Measurements from ENCODE around the gene ERV3-1. TPM values are rescaled to one million over a fixed set of nuclear protein-coding genes. Genes with fewer than 3 reads are reported as not detected.
"Not testable (repeated sequence)": the region's sequence is repeated elsewhere in the genome, so short reads cannot be mapped to it uniquely, and the experiment has no call there.

The ERV3-1 gene, protein sequence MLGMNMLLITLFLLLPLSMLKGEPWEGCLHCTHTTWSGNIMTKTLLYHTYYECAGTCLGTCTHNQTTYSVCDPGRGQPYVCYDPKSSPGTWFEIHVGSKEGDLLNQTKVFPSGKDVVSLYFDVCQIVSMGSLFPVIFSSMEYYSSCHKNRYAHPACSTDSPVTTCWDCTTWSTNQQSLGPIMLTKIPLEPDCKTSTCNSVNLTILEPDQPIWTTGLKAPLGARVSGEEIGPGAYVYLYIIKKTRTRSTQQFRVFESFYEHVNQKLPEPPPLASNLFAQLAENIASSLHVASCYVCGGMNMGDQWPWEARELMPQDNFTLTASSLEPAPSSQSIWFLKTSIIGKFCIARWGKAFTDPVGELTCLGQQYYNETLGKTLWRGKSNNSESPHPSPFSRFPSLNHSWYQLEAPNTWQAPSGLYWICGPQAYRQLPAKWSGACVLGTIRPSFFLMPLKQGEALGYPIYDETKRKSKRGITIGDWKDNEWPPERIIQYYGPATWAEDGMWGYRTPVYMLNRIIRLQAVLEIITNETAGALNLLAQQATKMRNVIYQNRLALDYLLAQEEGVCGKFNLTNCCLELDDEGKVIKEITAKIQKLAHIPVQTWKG
- total RNA-seq: 10 to 100 TPM; 11.0 to 34.1 (median 25.1) TPM

DNA sequence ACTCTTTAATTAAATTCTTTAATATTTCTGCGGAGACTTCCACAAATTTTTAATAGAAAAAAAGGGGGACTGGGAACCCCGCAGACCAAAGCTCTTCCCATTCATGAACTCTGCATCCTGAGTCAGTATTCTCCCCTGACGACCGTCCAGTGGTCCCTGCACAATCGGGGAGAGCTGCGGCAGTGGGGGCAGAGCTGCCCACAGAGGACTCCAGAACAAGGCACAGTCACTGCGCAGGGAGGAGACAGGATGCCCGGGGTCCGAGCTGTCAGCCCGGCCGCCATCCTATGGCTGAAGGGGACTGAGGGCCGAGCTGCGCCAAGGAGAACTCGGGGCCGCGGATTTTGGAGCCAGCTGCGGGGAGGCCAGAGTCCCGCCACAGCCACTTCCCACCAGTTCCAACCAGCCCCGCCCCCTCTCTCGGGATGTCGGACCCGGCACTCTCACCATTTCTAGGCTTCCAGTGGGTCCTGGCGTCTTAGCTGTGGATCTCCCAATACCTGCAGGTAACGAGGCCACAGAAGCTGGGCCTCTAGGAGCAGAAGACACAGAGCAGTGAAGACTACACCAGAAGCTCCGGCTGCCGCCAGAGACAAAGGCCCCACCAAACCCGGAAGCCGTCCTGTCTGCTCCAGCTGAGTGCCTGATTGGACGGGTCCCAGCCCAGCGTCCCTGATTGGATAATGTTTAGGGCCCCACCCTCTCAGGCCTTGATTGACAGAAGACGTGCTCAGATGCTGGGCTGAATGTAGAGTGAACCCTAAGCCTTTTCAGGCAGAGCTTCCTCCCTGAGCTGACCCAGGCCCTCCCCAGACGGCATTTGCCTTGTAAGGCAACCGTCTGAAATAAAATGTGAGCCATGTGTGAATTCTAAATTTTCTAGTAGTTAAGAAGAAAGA, at the start of gene ERV3-1:
ERV3-1 (minus strand) TSS at position 594 of the 899 bp plus-strand sequence. CDS start 13,661 bp downstream, outside the sequence.
- 1 to 2% methylated on average over 24 to 33 of the region's 33 CpGs for WGBS, 2 donors
- TF ChIP-seq, protein P1, sequence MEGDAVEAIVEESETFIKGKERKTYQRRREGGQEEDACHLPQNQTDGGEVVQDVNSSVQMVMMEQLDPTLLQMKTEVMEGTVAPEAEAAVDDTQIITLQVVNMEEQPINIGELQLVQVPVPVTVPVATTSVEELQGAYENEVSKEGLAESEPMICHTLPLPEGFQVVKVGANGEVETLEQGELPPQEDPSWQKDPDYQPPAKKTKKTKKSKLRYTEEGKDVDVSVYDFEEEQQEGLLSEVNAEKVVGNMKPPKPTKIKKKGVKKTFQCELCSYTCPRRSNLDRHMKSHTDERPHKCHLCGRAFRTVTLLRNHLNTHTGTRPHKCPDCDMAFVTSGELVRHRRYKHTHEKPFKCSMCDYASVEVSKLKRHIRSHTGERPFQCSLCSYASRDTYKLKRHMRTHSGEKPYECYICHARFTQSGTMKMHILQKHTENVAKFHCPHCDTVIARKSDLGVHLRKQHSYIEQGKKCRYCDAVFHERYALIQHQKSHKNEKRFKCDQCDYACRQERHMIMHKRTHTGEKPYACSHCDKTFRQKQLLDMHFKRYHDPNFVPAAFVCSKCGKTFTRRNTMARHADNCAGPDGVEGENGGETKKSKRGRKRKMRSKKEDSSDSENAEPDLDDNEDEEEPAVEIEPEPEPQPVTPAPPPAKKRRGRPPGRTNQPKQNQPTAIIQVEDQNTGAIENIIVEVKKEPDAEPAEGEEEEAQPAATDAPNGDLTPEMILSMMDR (IDR thresholded peaks at IDR 0.05): no peak
- peak in 1 of 2 donors; percentile 93 for TF ChIP-seq POLR2A (IDR thresholded peaks at IDR 0.05)
- DNase-seq (ENCODE audit: low spot score in 2 of 2): peak; percentile 97 to 99
- peak within 1 kb of the TSS; percentile 85 for H3K4me3 ChIP-seq (ENCODE audit: low read depth, poor library complexity, severe bottlenecking)
- intact Hi-C loops (cut with DNase I; ENCODE audit: low total_unique reads): no loop called here

DNA sequence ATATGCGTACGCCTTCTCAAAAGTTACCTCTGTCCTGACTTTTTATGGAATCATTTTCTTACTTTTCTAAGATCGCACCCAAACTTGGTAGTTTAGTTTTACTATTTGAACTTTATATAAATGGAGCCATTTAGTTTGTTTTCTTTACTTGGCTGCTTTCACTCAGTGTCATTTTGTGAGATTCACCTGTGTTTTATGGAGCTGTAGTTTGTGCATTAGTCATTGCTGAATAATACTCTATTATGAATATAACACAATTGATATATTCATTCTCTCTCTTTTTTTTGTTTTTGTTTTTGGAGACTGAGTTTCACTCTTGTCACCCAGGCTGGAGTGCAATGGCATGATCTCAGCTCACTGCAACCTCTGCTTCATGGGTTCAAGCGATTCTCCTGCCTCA, 49.3 kb upstream of the ERV3-1 start:
- 94 to 96% methylated on average over 3 to 4 of the region's 4 CpGs for WGBS, 2 donors
- intact Hi-C loops (cut with DNase I; ENCODE audit: low total_unique reads): not testable (repeated sequence)

DNA sequence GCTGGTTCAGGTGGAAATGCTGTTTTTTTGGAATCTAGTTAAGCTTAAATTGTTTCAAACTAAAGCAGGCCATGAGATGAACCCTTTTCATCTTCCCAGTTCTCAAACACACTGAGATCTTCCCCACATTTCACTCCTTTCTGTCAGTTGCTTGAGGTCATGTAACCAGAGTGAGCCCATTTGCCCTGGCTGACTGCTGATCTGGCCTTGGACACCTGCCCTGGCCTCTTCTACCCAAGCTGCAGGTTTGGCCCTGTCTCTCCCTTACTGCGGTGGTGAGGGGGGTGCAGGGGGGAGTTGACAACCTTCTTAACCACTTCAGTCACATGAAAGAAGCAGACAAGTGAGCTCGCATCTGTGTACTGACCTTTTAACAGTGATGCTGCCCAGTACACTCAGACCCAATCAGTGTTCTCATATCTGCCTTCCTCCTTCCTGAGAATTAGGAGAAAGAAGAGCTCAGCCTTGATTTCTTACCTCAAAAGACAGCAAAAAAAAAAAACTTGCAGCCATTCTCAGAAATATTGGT, 48.0 kb upstream of the ERV3-1 start:
- intact Hi-C loops (cut with DNase I; ENCODE audit: low total_unique reads); DNase-seq (ENCODE audit: low spot score in 2 of 2); H3K4me3 ChIP-seq (ENCODE audit: low read depth, poor library complexity, severe bottlenecking): not testable (repeated sequence)
- 43 to 54% methylated on average over 2 of the region's 2 CpGs for WGBS, 2 donors

More for the DNA sequence above, 49.3 kb upstream of the ERV3-1 start:
- not testable (repeated sequence) for H3K4me3 ChIP-seq (ENCODE audit: low read depth, poor library complexity, severe bottlenecking); DNase-seq (ENCODE audit: low spot score in 2 of 2)

DNA sequence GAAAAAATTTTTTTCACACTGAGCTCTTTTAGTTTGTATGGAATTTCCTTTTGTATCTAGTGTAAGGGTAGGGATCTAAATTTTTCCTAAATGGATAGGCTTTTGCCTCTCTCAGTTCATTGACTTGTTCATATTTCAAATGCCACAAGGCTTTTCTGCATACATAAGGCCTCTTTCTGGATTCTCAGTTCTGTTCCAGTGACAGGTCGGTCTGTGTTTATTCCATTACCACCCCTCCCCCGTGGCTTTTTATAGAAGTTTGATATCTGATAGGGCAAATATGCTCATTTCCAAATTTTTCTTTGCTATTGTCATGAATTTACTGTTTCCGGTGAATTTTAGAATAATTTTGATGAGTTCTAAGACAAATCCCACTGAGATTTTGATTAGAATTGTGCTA, 45.2 kb upstream of the ERV3-1 start:
- H3K4me3 ChIP-seq (ENCODE audit: low read depth, poor library complexity, severe bottlenecking); intact Hi-C loops (cut with DNase I; ENCODE audit: low total_unique reads); DNase-seq (ENCODE audit: low spot score in 2 of 2): not testable (repeated sequence)
- 100% methylated on average over 2 of the region's 3 CpGs; no CpG with 5 or more reads in 1 of the 2 donors for WGBS, 2 donors

DNA sequence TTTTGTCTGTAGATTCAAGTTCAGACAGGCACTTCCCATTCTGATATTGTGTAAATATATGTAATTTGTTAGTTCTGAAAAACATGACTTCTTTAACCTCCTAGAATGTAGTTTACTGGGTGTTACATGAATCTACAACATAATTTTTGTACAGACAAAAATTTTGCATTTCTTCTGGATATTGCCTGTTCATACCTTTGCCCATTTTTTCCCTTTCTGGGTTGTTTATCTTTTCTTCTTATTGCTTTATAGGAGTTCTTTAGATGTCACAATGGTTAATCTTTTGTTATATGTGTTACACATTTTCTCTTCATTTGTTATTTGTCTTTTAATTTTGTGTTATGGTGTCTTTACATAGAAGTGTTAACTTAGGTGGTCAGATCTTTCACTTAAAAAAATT, 44.7 kb upstream of the ERV3-1 start:
- DNase-seq (ENCODE audit: low spot score in 2 of 2); H3K4me3 ChIP-seq (ENCODE audit: low read depth, poor library complexity, severe bottlenecking); intact Hi-C loops (cut with DNase I; ENCODE audit: low total_unique reads): not testable (repeated sequence)

DNA sequence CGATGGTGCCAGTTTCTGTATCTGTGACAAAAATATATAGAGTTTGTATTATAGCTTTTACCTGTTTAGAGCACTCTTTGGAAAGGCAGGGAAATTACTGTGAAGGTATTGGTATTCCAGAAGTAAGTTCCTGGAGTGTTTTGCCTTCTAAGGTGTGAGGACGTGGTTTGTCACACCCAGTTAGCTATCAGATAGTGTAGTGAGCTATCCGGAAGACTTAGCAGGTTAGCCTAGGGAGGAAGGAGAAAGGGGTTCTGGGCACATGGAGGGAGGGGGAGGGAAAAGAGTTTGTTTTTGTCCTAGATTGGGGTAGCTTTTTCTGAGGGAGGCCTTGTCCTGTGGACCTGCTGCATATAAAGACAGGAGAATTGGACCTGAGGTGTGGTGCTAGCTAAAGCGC, 39.8 kb upstream of the ERV3-1 start:
- DNase-seq (ENCODE audit: low spot score in 2 of 2); intact Hi-C loops (cut with DNase I; ENCODE audit: low total_unique reads); H3K4me3 ChIP-seq (ENCODE audit: low read depth, poor library complexity, severe bottlenecking): not testable (repeated sequence)
- 81% methylated on average over 4 of the region's 4 CpGs for WGBS, 2 donors

DNA sequence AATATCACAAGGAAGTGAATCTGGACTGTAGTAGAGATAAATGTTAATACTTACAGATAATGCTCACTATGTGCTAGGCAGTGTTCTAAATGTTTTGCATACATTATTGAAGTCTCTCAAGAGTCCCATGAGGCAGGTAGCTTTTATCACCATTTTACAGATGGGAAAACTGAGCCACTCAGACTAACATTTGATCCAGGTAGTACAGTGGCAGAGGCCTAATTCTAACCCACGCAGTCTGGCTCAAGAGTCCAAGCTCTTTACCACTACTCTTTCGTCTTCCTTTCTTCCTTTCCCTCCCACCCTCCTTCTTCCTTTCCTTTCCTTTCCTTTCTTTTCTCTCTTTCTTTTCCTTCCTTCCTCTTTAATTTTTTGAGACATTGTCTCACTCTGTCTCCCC, 39.1 kb upstream of the ERV3-1 start:
- intact Hi-C loops (cut with DNase I; ENCODE audit: low total_unique reads); DNase-seq (ENCODE audit: low spot score in 2 of 2); H3K4me3 ChIP-seq (ENCODE audit: low read depth, poor library complexity, severe bottlenecking): not testable (repeated sequence)
- 71 to 98% methylated on average over 2 of the region's 2 CpGs for WGBS, 2 donors

DNA sequence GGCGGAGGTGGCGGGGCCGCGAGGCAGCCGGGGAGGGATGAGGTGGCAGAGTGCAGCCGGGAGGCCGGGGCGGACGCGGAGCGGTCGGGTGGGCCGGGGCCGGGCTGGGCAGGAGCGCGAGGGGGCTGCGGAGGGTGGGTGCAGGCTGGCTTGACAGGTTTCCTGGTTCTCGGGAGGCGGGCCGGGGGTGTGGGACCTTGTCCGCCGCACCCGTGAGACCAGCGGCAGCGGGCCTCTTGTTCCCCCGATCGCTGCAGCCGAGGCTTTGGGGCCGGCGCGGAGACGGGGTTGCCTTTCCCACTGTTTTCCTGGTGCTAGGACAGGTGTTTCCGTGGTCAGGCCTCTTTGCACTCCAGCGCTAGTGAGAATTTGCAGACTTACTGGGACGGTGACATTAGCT, 32.3 kb upstream of the ERV3-1 start:
- intact Hi-C loops (cut with DNase I; ENCODE audit: low total_unique reads): loop anchor here (5.0 kb wide), 1 partner anchor 409 kb away; no protein-coding TSS in a partner anchor
- peak in 1 of 2 donors; percentile 88 for DNase-seq (ENCODE audit: low spot score in 2 of 2)
- H3K4me3 ChIP-seq (ENCODE audit: low read depth, poor library complexity, severe bottlenecking): peak overlapping the region; percentile 88
- 0 to 2% methylated on average over 5 to 10 of the region's 35 CpGs for WGBS, 2 donors
